GM18858 (cell line): ENCODE measurements around the gene TTYH2.

ENCODE experiments used
- ATAC-seq: cut with Tn5 transposase; IDR thresholded peaks from one replicate; pipeline ENCODE4 v1.9.1; 2021; ENCODE audit not compliant: unreplicated experiment

The TTYH2 gene

DNA sequence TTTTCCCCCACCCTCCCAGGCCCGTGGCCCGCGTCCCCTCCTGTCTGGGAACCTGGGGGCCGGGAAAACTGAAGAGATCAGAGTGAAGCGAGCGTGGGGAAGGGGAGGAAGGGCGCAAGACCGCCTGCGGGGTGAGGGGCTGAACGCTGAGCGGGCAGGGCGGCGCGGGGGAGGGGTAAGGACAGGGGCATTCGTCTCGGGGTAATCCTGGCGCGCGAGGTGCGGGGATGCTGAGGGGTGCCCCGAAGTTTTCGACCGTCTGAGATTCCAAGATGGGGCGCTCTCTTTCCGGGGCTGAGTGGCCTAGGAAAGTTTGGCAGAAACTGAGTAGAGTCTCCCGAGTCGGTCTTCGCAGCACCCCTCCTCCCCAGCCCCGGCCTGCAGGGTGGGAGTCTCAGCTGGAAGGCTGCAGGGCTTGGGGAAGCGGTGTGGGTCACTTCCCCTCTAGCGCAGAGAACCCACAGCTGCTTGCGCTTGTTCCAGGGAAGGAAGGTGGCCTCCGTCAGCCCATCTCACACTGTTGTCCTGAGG, 555 bp downstream of the TTYH2 start:
- ATAC-seq = no peak

DNA sequence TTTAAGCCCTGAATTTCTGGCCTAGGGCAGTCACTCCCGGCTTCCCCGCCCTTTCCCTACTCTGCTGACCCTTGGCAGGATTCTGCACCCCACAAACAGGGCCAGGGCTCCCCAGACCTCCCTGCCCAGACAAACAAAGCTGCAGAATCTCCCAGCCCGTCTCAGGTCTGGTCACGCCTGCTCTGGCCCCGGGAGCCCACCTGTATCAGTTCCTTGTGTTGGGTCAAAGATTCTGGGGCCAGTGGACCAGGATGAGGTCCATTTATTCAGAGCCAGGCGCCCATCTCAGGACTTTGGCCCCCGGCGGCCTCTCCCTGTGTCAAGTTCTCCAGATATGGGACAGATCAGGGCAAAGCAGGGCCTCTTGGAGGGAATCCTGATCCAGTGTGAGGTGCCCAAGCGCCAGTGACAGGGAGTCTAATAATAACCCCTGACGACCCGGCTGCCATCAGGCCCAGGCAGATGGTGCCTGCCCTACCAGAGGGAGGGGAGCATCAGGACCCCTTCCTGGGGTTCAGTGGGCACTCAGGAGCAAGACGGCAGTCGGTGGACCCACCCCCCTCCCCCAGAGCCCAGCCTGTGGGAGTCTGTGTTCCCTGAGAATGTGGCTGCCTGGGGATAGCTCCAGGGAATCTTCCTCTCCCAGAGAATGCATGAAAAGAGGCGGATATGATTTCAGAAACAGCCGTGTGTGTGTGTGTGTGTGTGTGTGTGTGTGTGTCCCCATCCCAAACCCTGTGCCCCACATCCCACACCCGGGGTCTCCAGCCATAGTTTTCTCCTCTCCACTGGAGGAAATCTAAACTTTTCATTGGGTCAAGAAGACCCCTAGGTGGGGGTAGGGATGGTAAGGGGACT, 1.3 kb downstream of the TTYH2 start:
- ATAC-seq = no peak

DNA sequence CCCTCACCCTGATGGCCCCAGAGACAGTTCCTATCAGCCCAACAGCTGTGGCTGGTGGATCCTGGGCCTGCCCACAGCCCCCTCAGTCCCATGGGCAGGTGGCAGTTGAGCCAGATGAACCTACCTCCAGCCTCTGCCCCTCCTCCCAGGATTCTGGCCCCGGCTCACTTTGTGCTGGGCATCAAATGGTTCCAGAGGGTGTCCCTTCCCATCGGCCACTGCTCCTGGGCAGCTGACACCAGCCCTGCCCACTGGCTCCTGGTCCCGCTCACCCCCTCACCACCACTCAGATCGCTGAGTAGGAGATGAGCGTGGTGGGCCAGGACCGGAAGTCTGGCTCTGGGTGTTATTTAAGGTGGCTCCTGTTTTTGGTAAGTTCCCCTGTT, 2.0 kb downstream of the TTYH2 start:
- no peak for ATAC-seq

DNA sequence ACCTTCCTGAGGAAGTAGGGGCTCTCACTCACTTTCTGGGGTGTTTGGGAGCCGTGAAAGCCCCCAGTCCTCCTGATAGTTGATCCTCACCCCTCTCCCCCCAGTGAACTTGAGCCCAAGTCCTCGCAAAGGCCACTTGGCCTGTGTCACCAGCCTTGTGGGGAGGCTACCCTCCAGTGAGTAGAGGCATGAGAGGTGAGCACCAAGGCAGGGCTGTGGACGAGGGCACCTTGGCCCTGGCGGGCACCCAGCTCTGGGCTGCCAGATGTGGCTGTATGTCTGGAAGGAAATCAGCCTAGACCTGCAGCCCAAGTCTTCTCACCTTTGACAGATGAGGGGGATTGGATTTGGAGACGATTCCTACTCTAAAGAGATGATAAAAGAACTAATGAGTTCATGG, 3.1 kb downstream of the TTYH2 start:
- no peak for ATAC-seq

DNA sequence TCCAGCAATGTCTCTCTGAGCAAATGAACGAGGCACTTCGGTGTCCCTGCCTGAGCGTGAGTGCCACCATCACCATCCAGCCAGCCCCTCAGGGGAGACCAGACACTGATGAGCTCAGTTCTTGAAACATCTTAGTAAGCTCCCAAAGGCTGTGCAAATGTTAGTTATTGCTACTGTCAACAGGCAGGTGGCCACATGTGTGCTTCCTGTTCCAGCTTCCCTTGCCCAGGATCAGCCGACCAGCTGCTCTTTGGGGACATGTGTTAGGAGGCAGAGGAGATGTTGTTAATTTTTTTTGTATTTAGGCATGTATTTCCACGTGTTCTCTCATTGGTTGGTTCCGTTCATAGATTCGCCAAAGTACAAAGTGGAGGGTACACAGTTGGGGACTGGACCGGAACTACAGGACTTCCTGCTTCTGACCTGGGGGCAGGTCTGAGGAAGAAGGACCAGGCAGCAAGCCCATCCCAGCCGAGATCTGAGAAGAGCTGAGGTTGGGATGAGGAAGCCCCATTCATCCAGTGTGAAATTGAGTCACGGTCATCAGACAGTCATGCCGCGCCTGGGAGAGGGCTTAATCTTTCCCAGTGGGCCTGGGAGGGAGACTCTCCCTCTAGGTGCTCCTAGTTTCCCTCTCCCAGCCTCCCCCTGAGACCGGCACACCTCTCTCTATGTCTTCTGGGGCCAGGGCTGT, 3.8 kb downstream of the TTYH2 start:
- ATAC-seq = no peak

DNA sequence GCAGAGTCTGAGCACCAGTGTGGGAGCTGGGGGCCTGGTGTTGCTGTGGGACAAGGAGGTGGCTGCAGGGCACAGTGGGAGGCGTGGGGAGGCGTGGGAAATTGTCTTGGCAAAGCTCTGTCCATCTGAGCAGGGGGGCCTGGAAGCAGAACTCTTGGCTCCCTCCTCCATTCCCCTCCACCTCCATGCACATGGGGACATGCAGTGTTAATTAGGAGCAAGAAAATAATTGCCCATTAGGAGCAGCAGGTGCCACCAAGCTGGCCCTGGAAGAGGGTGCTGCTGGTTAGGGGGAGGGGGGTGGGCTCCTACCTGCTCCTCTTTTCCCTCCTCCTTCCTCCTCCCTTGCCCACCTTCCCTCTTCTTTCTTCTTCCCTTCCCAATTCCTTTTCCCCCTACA, 4.5 kb downstream of the TTYH2 start:
- no peak for ATAC-seq

DNA sequence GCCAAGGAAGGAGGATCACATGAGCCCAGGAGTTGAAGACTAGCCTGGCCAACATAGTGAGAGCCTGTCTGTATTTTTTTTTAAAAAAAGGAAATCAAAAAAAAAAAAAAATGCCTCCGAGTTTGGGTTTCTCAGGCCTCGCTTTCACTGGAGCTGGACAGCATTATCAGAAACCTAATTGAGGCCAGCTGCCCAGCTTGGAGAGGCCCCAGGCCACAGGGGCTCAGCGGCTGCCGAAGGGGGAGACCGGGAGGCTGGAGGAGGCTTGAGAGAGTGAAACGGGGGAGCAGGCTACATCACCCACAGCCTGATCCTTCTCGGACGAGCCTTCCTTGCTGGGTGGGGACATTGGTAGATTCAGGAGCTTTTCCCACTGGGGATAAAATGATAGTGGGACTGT, 5.1 kb downstream of the TTYH2 start:
- ATAC-seq = no peak

DNA sequence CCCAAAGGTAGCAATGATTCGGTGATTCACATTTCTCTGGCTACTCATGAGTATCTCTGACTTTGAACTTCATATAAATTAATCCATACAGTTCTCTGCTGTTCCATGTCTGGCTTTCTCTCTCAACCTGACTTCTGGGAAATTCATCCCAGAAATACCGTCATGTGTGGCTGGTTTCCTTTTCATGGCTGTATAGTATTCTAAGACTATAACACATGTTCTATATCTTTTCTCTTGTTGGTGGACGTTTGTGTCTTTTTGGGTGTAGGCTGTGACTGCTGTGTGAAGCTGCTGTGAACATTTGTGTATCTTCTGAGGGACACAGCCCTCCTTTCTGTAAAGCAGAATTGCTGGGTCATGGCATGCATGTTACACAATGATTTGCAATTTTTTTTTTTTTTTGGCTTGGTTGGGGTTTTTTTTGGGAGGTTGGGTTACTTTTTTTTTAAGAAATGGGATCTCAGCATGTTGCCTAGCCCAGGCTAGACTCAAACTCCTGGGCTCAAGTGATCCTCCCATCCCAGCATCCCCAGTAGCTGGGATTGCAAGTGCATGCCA, 6.3 kb downstream of the TTYH2 start:
- ATAC-seq = no peak

DNA sequence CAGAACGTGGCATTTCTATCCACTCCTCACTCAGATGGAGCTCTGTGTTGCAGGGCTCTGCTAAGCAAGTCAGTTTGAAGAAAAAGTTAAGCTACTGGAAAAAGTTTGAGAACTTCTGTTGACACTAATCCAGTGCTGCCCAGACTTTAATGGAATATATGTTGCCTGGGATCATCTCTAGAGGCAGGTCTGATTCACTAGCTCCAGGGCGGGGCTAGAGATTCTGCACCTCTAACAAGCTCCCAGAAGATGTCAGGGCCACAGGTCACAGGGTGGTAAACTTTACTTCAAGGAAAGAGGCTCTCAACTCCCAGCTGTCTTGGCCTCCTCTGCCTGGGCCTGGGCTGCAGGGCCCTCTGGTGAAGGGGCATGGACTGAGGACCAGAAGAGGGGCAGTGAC, 6.8 kb downstream of the TTYH2 start:
- ATAC-seq = no peak

DNA sequence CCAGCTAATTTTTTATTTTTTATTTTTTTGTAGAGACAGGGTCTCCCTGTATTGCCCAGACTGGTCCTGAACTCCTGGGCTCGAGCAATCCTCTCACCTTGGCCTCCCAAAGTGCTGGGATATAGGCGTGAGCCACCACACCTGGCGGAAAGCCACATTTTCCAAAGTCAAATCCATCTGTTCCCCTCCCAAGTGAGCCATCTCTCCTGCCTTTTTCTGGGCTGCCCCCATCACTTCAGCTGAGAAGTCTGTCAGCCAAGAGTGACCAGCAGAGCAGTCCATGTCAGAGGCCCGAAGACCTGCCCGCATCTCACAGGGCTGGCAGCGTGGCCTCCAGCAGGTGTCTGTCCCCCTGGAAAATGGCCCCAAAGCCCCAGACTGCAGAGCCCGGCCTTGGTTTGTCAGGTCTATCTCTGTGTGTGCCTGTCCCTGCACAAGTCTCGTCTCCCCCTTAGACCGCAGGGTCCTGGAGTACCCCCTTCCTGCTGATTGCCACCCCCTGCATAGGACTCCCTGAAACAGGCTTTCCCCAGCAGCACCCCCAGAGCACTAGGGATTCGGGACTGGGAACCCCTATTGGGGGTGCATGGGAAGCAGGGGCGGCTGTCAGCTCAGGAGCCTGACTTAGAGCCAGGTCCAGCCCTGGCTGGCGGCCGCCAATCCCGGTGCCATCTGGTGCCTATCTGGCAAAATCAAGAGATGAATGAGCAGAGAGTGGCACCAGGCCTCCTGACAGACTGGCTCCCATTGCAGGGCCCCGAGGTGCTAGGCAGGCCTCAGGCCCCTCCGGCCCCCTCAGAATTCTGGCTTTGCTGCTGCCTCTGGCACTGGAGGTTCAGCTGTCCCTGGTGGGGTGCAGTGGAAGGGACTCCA, 7.8 kb downstream of the TTYH2 start:
- ATAC-seq = no peak

DNA sequence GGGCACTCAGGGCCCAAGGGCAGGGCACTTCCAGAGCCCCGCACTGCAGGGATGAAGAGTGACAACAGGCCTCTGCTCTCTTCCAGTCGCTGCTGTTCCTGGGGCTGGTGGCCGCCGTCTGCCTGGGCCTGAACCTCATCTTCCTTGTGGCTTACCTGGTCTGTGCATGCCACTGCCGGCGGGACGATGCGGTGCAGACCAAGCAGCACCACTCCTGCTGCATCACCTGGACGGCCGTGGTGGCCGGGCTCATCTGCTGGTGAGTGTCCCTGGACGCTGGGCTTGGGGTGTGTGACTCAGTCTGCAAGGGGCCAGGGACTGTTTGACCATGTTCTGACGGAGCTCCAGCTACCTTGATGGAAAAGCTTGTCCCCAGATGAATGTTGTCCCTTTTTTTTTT, 9.0 kb downstream of the TTYH2 start:
- no peak for ATAC-seq

DNA sequence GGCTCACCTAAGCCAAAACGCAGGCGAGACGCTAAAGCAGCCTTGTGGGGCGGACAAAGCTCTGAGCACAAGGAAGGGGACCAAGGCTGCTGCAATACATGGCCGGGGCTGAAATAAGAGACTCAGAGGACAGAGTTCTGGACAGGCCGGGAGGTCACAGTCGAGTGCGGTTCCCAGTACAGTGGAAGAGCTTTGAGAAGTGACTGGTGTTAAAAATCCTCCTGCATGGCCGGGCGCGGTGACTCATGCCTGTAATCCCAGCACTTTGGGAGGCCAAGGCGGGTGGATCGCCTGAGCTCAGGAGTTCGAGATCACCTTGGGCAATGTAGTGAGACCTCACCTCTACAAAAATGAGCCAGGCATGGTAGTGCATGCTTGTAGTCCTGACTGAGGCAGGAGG, 10.5 kb downstream of the TTYH2 start:
- no peak for ATAC-seq

DNA sequence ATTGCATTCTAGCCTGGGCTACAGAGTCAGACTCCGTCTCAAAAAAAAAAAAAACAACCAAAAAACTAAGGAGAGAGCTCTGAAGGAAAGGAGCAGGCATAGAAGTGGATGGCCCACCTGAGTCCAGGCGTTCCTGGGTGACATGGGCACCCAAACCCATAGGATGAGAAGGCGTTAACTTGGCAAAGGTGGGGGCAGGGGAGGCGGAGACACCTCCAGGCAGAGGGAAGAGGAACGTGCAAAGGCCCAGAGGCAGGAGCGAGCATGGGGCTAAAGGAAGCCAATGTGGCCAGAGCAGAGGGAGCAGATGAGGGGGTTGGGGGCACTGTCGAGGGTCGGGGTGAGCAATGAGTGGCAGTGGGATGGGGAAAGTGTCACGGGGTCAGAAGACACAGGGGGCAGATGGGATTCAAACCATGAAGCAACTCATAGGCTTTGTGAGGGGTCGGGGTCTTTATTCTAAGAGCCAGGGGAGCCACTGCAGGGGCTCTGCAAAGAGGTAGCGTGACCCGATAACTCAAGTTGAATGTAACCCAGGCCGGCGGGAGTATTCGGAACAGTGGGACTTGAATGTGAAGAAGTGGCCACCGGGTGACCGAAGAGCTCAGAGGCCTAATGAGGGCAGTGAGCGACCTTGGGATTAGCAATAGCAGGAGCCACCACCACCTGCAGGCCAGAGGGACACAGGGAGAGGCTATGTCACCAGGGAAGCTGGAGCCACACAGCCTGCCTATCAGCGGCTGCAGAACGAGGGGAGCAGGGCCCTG, 11.8 kb downstream of the TTYH2 start:
- no peak for ATAC-seq

DNA sequence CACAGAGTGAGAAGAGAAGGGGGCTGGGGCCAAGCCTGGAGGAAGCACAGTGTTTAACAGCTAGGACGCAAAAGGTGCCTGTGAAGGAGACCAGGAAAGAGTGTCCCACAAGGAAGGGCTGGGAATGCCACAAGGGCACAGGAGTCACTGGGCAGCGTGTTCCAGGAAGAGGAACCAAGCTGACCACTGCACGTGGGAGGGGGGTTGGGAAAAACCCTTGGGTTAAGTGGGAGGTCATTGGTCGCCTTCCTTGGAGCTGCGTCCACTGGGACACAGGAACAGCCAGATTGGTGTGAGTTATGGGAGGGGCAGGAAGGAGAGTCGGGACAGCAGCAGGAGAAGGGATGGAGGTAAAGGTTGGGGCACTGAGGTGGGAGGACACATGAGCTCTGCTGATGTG, 12.9 kb downstream of the TTYH2 start:
- no peak for ATAC-seq

DNA sequence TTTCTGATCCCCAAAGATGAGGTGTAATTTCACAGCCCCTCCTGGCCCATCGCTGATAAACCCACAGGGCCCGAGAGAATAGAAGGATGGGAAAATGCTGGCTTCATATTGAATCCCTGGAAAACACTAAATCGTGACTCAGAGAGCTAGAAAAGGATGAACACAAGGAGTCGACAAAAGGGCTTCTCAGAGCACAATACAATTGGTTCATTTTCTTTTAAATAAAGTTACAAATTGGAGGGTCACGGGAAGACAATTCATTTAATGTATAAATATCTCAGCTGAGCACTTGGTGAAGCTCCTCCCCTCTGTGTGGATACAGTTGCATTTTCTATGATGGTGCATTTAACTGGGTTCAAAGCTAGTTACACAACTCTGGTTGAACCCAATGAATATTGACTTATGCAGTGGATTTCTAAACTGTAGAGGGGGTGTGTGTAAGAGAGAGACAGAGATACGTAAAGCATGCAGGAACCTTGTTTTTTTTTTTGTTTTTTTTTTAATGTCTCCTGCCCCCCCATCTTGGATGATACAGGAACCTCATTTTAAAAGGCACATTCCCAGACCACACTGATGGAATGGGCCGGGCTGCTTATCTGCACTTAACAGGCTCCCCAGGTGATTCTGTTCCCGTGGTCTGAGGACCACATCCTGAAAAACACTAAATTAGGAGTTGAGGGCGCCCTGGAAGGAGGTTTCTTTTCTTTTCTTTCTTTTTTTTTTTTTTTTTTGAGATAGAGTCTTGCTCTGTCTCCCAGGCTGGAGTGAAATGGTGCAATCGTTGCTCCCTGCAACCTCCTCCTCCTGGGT, 14.1 kb downstream of the TTYH2 start:
- ATAC-seq = no peak

DNA sequence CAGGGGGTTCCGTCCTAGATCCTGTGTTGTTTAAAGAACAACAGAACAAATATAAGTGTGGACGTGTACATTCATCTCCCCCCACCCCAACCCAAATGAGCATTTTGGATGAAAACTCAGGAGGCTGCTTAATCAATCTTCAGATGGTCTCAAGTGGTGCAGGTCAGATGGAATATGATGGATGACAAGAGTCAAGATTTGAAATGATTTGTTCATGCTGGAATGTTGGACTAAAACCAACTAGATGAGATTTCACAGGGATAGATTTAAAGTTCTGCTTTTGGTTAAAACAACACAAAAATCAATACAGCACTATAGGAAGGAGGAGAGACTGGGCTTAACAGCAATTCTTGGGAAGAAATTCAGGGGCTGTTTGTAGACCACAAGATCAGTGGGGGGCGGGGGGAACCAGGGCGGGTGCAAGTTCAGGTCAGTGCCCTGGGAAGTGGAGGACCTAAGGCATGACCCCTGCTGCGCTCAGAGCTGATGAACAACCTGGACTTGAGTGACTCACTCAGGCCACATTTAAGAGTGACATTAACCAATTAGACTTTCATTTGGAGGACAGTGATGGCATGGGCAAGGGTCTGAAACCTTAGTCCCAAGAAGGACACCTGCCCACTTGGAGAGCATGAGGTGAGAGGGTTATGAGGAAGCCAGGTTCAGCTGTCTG, 15.1 kb downstream of the TTYH2 start:
- no peak for ATAC-seq

DNA sequence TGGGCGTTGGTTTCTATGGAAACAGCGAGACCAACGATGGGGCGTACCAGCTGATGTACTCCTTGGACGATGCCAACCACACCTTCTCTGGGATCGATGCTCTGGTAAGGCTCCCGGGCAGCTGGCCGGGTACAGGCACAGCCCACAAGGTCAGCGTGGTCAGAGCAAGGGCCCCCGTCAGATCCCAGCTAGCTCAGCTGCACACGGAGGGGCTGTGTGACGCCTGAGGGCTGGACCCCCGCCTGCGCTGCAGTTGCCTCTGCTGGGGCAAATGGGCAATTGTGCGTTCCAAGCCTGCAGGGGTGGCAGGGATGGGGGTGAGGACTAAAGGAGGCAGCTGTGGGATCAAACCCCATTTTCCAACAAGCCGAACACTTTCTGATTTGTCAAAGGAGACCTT, 17.5 kb downstream of the TTYH2 start:
- ATAC-seq = no peak

DNA sequence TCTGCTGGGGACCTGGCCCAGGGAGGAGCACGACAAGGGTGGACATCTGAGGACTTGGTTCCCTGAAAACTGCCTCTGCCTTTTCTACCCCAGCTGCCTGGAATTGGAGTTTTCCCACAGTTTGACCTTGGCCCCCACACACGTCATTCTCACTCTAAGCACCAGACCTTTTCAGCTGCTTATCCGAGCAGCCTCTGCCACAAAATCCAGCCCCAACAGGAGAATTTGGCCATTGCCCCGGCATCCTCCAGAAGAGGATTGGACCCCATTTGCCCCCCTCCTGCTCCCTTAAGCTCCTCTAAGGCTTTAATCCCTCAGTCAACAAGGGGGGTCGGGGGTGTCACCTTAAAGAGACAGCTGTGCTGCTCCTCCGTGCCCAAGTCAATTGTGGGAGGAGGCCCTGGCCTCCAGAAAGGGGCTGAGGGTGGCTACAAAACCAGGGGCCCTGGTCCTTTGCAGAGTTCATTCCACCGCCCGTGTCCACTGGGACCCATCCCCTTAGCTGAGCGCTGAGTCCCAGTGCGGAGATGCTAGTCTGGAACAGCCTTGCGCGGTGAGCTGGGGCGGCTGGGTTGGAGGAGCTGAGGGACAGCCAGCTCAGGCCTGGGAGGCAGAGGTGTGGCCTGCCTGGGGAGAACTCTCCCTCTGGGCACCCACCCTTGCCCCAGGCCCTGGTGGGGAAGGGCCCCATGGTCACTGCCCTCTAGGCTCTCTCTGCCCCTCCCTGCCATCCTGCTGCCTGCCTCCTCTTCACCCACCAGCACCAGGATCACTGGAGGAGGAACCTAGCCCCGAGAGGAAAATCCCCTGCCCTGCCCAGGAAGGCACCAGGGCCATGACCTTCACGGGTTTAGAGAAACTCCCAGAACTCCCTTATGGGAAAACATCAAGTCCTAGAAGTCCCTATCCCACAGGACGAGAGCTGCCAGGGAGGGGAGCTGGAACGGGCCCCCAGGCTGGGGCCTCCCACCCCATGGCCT, 18.8 kb downstream of the TTYH2 start:
- no peak for ATAC-seq
